ENCODE data around the gene P2RX5. TPM values are rescaled to one million over a fixed set of nuclear protein-coding genes. Genes with fewer than 3 reads are reported as not detected.

The P2RX5 gene
- total and polyA plus RNA-seq, 2 donors (not counting 1 experiment from before 2014, with no cell fraction given) = 0.79 to 0.99 TPM

DNA sequence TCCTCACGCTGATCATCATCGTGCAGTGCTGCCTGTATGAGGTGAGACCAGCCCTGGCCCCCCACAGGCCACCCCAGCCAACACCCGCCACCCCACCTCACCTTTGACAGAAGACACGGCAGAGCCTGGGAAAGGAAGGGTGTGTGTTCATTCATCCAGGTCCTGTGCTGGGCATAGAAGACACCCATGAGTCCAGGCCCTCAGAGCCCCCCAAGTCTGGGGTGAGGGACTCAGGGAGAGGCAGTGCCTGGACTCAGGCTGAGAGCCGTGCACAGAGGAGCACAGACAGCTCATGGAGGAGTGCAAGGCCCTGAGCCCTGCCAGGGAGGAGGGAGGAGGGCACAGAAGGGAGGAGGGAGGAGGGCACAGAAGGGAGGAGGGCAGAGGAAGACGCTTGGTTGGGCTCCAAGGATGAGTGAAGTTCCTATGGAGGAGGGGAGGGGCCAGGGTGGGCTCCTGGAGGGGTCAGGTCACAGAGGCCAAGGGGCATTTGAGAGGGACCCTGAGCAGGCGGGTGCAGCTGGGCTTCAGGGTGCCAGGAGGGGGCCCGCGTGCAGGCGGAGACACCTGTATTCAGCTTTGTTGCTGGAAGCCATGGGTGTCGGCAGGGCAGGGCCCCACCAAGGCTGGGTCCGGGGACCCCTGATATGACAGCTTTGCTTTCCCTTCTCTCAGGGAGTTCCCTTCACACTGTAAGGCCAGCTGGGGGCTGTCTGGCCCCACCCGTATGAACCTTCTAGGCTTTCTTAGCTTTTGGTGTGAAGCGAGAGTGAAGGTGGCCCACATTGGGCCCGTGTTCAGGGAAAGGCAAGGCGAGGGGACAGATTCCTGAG, 39.0 kb downstream of the P2RX5 start:
- Histone ChIP-seq H3K4me1 (ENCODE audit: control insufficient read depth, extremely low read depth, insufficient read depth, low read length) (peaks cover 13% of the 10 kb centered on the region), H3K27ac (ENCODE audit: insufficient read depth, low read length) (no peak overlapping the region), H3K4me3 (replicated peaks in 1 of 4; ENCODE audit: control extremely low read depth in 1 of 4, insufficient read depth in 1 of 4, low read depth in 3 of 4, low read length in 4 of 4) (no peak overlapping the region), H3K79me2 (ENCODE audit: control insufficient read depth, insufficient read depth, low read length) (no peaks in the 10 kb centered on the region), H2AFZ (ENCODE audit: low read length) (no peak overlapping the region), H3K4me2 (ENCODE audit: extremely low read depth, insufficient read depth, low read length) (no peak overlapping the region), H4K20me1 (ENCODE audit: control insufficient read depth, extremely low read depth, insufficient read depth, low read length) (no peaks in the 10 kb centered on the region), H3K27me3 (ENCODE audit: control insufficient read depth, insufficient read depth, low read length) (no peaks in the 10 kb centered on the region), H3K9ac (ENCODE audit: insufficient read depth, low read length) (no peak overlapping the region), H3K36me3 (ENCODE audit: control insufficient read depth, insufficient read depth, low read length) (peaks cover 18% of the 10 kb centered on the region), H3K9me3 (ENCODE audit: control insufficient read depth, insufficient read depth, low read depth, low read length) (no peaks in the 10 kb centered on the region)
- DNase-seq (ENCODE audit: low read depth in 2 of 2) = no peak
- no peak for TF ChIP-seq CTCF (conservative IDR thresholded peaks at IDR 0.05 in 1 of 2, IDR thresholded peaks at IDR 0.05 in 1 of 2; ENCODE audit: low read depth in 1 of 2, low read length in 2 of 2)
- no peak for TF ChIP-seq EZH2 (IDR thresholded peaks at IDR 0.05; ENCODE audit: low read length, missing control alignments)

- no peak for DNase-seq (ENCODE audit: low read depth in 2 of 2)
- Histone ChIP-seq H3K4me2 (ENCODE audit: extremely low read depth, insufficient read depth, low read length) (no peak overlapping the region), H3K9ac (ENCODE audit: insufficient read depth, low read length) (no peak overlapping the region), H3K36me3 (ENCODE audit: control insufficient read depth, insufficient read depth, low read length) (peaks cover 15% of the 10 kb centered on the region), H3K4me3 (replicated peaks in 1 of 4; ENCODE audit: control extremely low read depth in 1 of 4, insufficient read depth in 1 of 4, low read depth in 3 of 4, low read length in 4 of 4) (no peak overlapping the region), H3K4me1 (ENCODE audit: control insufficient read depth, extremely low read depth, insufficient read depth, low read length) (peaks cover 13% of the 10 kb centered on the region), H3K9me3 (ENCODE audit: control insufficient read depth, insufficient read depth, low read depth, low read length) (no peaks in the 10 kb centered on the region), H2AFZ (ENCODE audit: low read length) (no peak overlapping the region), H4K20me1 (ENCODE audit: control insufficient read depth, extremely low read depth, insufficient read depth, low read length) (no peaks in the 10 kb centered on the region), H3K27ac (ENCODE audit: insufficient read depth, low read length) (no peak overlapping the region), H3K79me2 (ENCODE audit: control insufficient read depth, insufficient read depth, low read length) (no peaks in the 10 kb centered on the region), H3K27me3 (ENCODE audit: control insufficient read depth, insufficient read depth, low read length) (no peaks in the 10 kb centered on the region)
- TF ChIP-seq EZH2 (IDR thresholded peaks at IDR 0.05; ENCODE audit: low read length, missing control alignments) = no peak
- no peak for TF ChIP-seq CTCF (conservative IDR thresholded peaks at IDR 0.05 in 1 of 2, IDR thresholded peaks at IDR 0.05 in 1 of 2; ENCODE audit: low read depth in 1 of 2, low read length in 2 of 2)
These were observed 39.6 kb downstream of the P2RX5 start for GRCh38 chr17:3656353-3656752.

GRCh38 chr17:3655766-3656165, 40.2 kb downstream of the P2RX5 start:
- no peaks in the 10 kb centered on the region for H3K79me2 ChIP-seq (ENCODE audit: control insufficient read depth, insufficient read depth, low read length)
- H3K27ac ChIP-seq (ENCODE audit: insufficient read depth, low read length) = no peak overlapping the region
- peaks cover 14% of the 10 kb centered on the region for H3K36me3 ChIP-seq (ENCODE audit: control insufficient read depth, insufficient read depth, low read length)
- H3K9me3 ChIP-seq (ENCODE audit: control insufficient read depth, insufficient read depth, low read depth, low read length) = no peaks in the 10 kb centered on the region
- TF ChIP-seq CTCF (conservative IDR thresholded peaks at IDR 0.05 in 1 of 2, IDR thresholded peaks at IDR 0.05 in 1 of 2; ENCODE audit: low read depth in 1 of 2, low read length in 2 of 2) (no peak), EZH2 (IDR thresholded peaks at IDR 0.05; ENCODE audit: low read length, missing control alignments) (no peak)
- no peak for DNase-seq (ENCODE audit: low read depth in 2 of 2)
- no peaks in the 10 kb centered on the region for H4K20me1 ChIP-seq (ENCODE audit: control insufficient read depth, extremely low read depth, insufficient read depth, low read length)
- H3K27me3 ChIP-seq (ENCODE audit: control insufficient read depth, insufficient read depth, low read length) = no peaks in the 10 kb centered on the region
- no peak overlapping the region for H2AFZ ChIP-seq (ENCODE audit: low read length)
- H3K4me2 ChIP-seq (ENCODE audit: extremely low read depth, insufficient read depth, low read length) = no peak overlapping the region
- H3K4me1 ChIP-seq (ENCODE audit: control insufficient read depth, extremely low read depth, insufficient read depth, low read length) = peaks cover 13% of the 10 kb centered on the region
- H3K9ac ChIP-seq (ENCODE audit: insufficient read depth, low read length) = no peak overlapping the region
- no peak overlapping the region for H3K4me3 ChIP-seq (replicated peaks in 1 of 4; ENCODE audit: control extremely low read depth in 1 of 4, insufficient read depth in 1 of 4, low read depth in 3 of 4, low read length in 4 of 4)
